Neural progenitor cell (in vitro differentiated cells): ENCODE measurements around the gene ALDH1B1.
"Not testable (repeated sequence)": the region's sequence is repeated elsewhere in the genome, so short reads cannot be mapped to it uniquely, and the experiment has no call there.

ENCODE experiments used
- CTCF ChIP-seq: fragments of 200-600 bp; sonication (generic); IDR thresholded peaks from 2 replicates; pipeline ENCODE4 v1.5.1; 2017; ENCODE audit warnings: antibody characterized with exemption, mild to moderate bottlenecking
- EZH2 ChIP-seq: fragments of 200-600 bp; sonication (generic); IDR thresholded peaks from 2 replicates; pipeline ENCODE4 v1.6.1; 2017; ENCODE audit warnings: antibody characterized with exemption, mild to moderate bottlenecking, moderate library complexity
- EZH2phosphoT487 ChIP-seq: fragments of 200-600 bp; sonication (generic); IDR thresholded peaks from 2 replicates; pipeline ENCODE4 v1.6.1; 2017; ENCODE audit warnings: antibody characterized with exemption

DNA sequence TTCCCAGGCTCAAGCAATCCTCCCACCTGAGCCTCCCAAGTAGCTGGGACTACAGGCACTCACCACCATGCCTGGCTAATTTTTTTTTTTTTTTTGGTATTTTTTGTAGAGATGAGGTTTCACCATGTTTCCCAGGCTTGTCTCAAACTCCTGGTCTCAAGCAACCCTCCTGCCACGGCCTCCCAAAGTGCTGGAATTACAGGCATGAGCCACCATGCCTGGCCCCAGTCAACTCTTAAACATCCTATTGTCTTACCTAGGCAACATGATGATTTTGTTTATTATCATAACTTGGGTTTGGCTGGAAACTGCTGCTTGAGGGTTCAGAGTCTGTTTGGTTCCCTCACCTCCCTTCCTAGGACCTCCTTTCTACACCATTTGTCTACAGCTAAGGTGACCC, 6.7 kb downstream of the ALDH1B1 start:
- not testable (repeated sequence) for TF ChIP-seq CTCF, EZH2, EZH2phosphoT487
